Measurements from ENCODE around the gene GLE1.
A peak's percentile ranks its signal among the peaks of the same experiment; 100 is the strongest.

Gene GLE1

GRCh38 chr9:128456613-128457061 is 47.9 kb upstream of the GLE1 start:
- H3K36me3 ChIP-seq (ENCODE audit: insufficient read depth, low read length), result peaks cover 19% of the 10 kb centered on the region; the same call in 1 of the 2 replicates
- H3K4me2 ChIP-seq (ENCODE audit: low read depth, low read length, poor library complexity, severe bottlenecking), result peak overlapping the region; percentile 96
- peak overlapping the region; percentile 96 for H3K9ac ChIP-seq (ENCODE audit: low read depth, low read length, poor library complexity, severe bottlenecking)
- H3K9me2 ChIP-seq (replicated peaks; ENCODE audit: low read depth, low read length), result no peaks in the 10 kb centered on the region
- H3K9me3 ChIP-seq (ENCODE audit: insufficient read depth, low read depth, low read length), result no peaks in the 10 kb centered on the region
- peak overlapping the region; percentile 100 for H3K4me3 ChIP-seq (ENCODE audit: low read length, poor library complexity, severe bottlenecking)
- H2AFZ ChIP-seq (ENCODE audit: low read length), result peak overlapping the region; percentile 97
- no peaks in the 10 kb centered on the region for H3K27me3 ChIP-seq (ENCODE audit: insufficient read depth, low read length, poor library complexity, severe bottlenecking)
- peaks cover 16% of the 10 kb centered on the region for H4K20me1 ChIP-seq (ENCODE audit: insufficient read depth, low read length, poor library complexity, severe bottlenecking)
- no peaks in the 10 kb centered on the region for H3F3A ChIP-seq (ENCODE audit: low read depth)
- TF ChIP-seq CTCF (conservative IDR thresholded peaks at IDR 0.05; ENCODE audit: low read length), result no peak
- TF ChIP-seq EZH2phosphoT487 (IDR thresholded peaks at IDR 0.05; ENCODE audit: borderline replicate concordance), result no peak
- peaks cover 15% of the 10 kb centered on the region for H3K4me1 ChIP-seq (ENCODE audit: insufficient read depth, low read length, poor library complexity, severe bottlenecking)
- H3K79me2 ChIP-seq (ENCODE audit: insufficient read depth, low read length), result peaks cover 38% of the 10 kb centered on the region

- peak overlapping the region; percentile 97; the same call in 1 of the 2 replicates for H2AFZ ChIP-seq (ENCODE audit: low read length)
- H4K20me1 ChIP-seq (ENCODE audit: insufficient read depth, low read length, poor library complexity, severe bottlenecking), result peaks cover 16% of the 10 kb centered on the region
- H3K9me2 ChIP-seq (replicated peaks; ENCODE audit: low read depth, low read length), result no peaks in the 10 kb centered on the region
- H3F3A ChIP-seq (ENCODE audit: low read depth), result no peaks in the 10 kb centered on the region
- H3K4me2 ChIP-seq (ENCODE audit: low read depth, low read length, poor library complexity, severe bottlenecking), result peak overlapping the region; percentile 96
- H3K4me1 ChIP-seq (ENCODE audit: insufficient read depth, low read length, poor library complexity, severe bottlenecking), result peaks cover 15% of the 10 kb centered on the region
- H3K36me3 ChIP-seq (ENCODE audit: insufficient read depth, low read length), result peaks cover 25% of the 10 kb centered on the region; the same call in 1 of the 2 replicates
- peak overlapping the region; percentile 100 for H3K4me3 ChIP-seq (ENCODE audit: low read length, poor library complexity, severe bottlenecking)
- H3K9ac ChIP-seq (ENCODE audit: low read depth, low read length, poor library complexity, severe bottlenecking), result peak overlapping the region; percentile 96
- H3K79me2 ChIP-seq (ENCODE audit: insufficient read depth, low read length), result peaks cover 38% of the 10 kb centered on the region
- no peaks in the 10 kb centered on the region for H3K9me3 ChIP-seq (ENCODE audit: insufficient read depth, low read depth, low read length)
- TF ChIP-seq CTCF (conservative IDR thresholded peaks at IDR 0.05; ENCODE audit: low read length), result no peak
- no peak for TF ChIP-seq EZH2phosphoT487 (IDR thresholded peaks at IDR 0.05; ENCODE audit: borderline replicate concordance)
- H3K27me3 ChIP-seq (ENCODE audit: insufficient read depth, low read length, poor library complexity, severe bottlenecking), result no peaks in the 10 kb centered on the region
Measured at GRCh38 chr9:128457207-128457606, 47.3 kb upstream of the GLE1 start.

- H3K27me3 ChIP-seq (ENCODE audit: insufficient read depth, low read length, poor library complexity, severe bottlenecking), result no peaks in the 10 kb centered on the region
- no peak overlapping the region for H3K9ac ChIP-seq (ENCODE audit: low read depth, low read length, poor library complexity, severe bottlenecking)
- peaks cover 38% of the 10 kb centered on the region for H3K79me2 ChIP-seq (ENCODE audit: insufficient read depth, low read length)
- peaks cover 16% of the 10 kb centered on the region for H4K20me1 ChIP-seq (ENCODE audit: insufficient read depth, low read length, poor library complexity, severe bottlenecking)
- H3F3A ChIP-seq (ENCODE audit: low read depth), result no peaks in the 10 kb centered on the region
- no peak for TF ChIP-seq CTCF (conservative IDR thresholded peaks at IDR 0.05; ENCODE audit: low read length)
- TF ChIP-seq EZH2phosphoT487 (IDR thresholded peaks at IDR 0.05; ENCODE audit: borderline replicate concordance), result no peak
- no peak overlapping the region for H2AFZ ChIP-seq (ENCODE audit: low read length)
- no peak overlapping the region for H3K4me2 ChIP-seq (ENCODE audit: low read depth, low read length, poor library complexity, severe bottlenecking)
- peaks cover 15% of the 10 kb centered on the region for H3K4me1 ChIP-seq (ENCODE audit: insufficient read depth, low read length, poor library complexity, severe bottlenecking)
- peaks cover 36% of the 10 kb centered on the region; the same call in 1 of the 2 replicates for H3K36me3 ChIP-seq (ENCODE audit: insufficient read depth, low read length)
- H3K9me2 ChIP-seq (replicated peaks; ENCODE audit: low read depth, low read length), result no peaks in the 10 kb centered on the region
- no peak overlapping the region for H3K4me3 ChIP-seq (ENCODE audit: low read length, poor library complexity, severe bottlenecking)
- H3K9me3 ChIP-seq (ENCODE audit: insufficient read depth, low read depth, low read length), result no peaks in the 10 kb centered on the region
Measured at GRCh38 chr9:128459011-128459410, 45.5 kb upstream of the GLE1 start.
